HepG2 (cell line): ENCODE measurements around the gene PLOD3. TPM values are rescaled to one million over a fixed set of nuclear protein-coding genes. Genes with fewer than 3 reads are reported as not detected.

Experiments
- ARHGAP35 ChIP-seq: sonication (generic); formaldehyde crosslinking; IDR thresholded peaks from 2 replicates; pipeline ENCODE4 v1.9.0; 2022; ENCODE audit warnings: mild to moderate bottlenecking, inconsistent platforms, moderate library complexity, missing genetic modification reagents, borderline replicate concordance
- DMTF1 ChIP-seq: sonication (generic); formaldehyde crosslinking; IDR thresholded peaks from 2 replicates; pipeline ENCODE4 v1.4.0; 2020; ENCODE audit warnings: mild to moderate bottlenecking, missing genetic modification reagents
- FOXA3 ChIP-seq: IDR thresholded peaks from 2 replicates; pipeline ENCODE4 v1.6.1; 2016; ENCODE audit warnings: missing genetic modification reagents, missing compliant biosample characterization
- JARID2 ChIP-seq: sonication (generic); formaldehyde crosslinking; IDR thresholded peaks from 2 replicates; pipeline ENCODE4 v1.8.1; 2023; ENCODE audit warnings: missing genetic modification reagents, inconsistent platforms; ENCODE audit not compliant: insufficient replicate concordance
- KIAA2018 ChIP-seq: sonication (generic); formaldehyde crosslinking; IDR thresholded peaks from 2 replicates; pipeline ENCODE4 v1.5.0; 2020; ENCODE audit warnings: mild to moderate bottlenecking, missing genetic modification reagents, borderline replicate concordance
- RBAK ChIP-seq: sonication (generic); formaldehyde crosslinking; IDR thresholded peaks from 2 replicates; pipeline ENCODE4 v1.5.1; 2020; ENCODE audit warnings: mild to moderate bottlenecking, missing genetic modification reagents
- TEAD3 ChIP-seq: optimal IDR thresholded peaks from 2 replicates; pipeline ENCODE3; 2016; ENCODE audit warnings: borderline replicate concordance
- ZBTB7A ChIP-seq: sonication (generic); formaldehyde crosslinking; IDR thresholded peaks from 2 replicates; pipeline ENCODE4 v1.8.0; 2022; ENCODE audit warnings: mild to moderate bottlenecking, missing genetic modification reagents
- ZNF18 ChIP-seq: sonication (generic); formaldehyde crosslinking; IDR thresholded peaks from 2 replicates; pipeline ENCODE4 v1.8.0; 2022; ENCODE audit warnings: mild to moderate bottlenecking, missing genetic modification reagents; ENCODE audit not compliant: insufficient replicate concordance
- ZNF816 ChIP-seq: sonication (generic); formaldehyde crosslinking; IDR thresholded peaks from 2 replicates; pipeline ENCODE4 v1.8.0; 2022; ENCODE audit warnings: missing genetic modification reagents, mild to moderate bottlenecking, borderline replicate concordance
- ZXDC ChIP-seq: sonication (generic); formaldehyde crosslinking; IDR thresholded peaks from 2 replicates; pipeline ENCODE4 v1.5.0; 2020; ENCODE audit warnings: mild to moderate bottlenecking, missing genetic modification reagents
- polyA plus RNA-seq, 8 experiments: library from polyadenylated mRNA; depleted of rRNA in 3 of 8; stranded (reverse) in 7 of 8; unstranded in 1 of 8; fragments of >200 nt; fragmentation: Illumina TruSeq in 4 of 8; extraction: Trizol in 4 of 8; gene quantifications; 2 replicates each; pipeline versions ENCODE4 v1.2.1 to v1.2.3, GENCODE V29; 2011 to 2016; ENCODE audit warnings: low read depth in 4 of 8, missing spikeins in 1 of 8, mixed read lengths in 1 of 8; ENCODE audit not compliant: insufficient read depth in 1 of 8
- total RNA-seq, 5 experiments: library from RNA; depleted of rRNA; stranded (reverse); fragments of >200 nt; fragmentation: Illumina TruSeq; extraction: Trizol; gene quantifications; 2 replicates each; pipeline ENCODE4 v1.2.3, GENCODE V29; 2016; ENCODE audit warnings: low read depth in 1 of 5
- TF ChIP-seq, protein P1 (sequence below): IDR thresholded peaks from 2 replicates; pipeline ENCODE4 v1.6.1; 2016

The PLOD3 gene
- total and polyA plus RNA-seq, 2 of the 13 experiments (the other 11 are each of a cell fraction or from before 2014, with no cell fraction given) = 65.8 to 67.4 TPM

DNA sequence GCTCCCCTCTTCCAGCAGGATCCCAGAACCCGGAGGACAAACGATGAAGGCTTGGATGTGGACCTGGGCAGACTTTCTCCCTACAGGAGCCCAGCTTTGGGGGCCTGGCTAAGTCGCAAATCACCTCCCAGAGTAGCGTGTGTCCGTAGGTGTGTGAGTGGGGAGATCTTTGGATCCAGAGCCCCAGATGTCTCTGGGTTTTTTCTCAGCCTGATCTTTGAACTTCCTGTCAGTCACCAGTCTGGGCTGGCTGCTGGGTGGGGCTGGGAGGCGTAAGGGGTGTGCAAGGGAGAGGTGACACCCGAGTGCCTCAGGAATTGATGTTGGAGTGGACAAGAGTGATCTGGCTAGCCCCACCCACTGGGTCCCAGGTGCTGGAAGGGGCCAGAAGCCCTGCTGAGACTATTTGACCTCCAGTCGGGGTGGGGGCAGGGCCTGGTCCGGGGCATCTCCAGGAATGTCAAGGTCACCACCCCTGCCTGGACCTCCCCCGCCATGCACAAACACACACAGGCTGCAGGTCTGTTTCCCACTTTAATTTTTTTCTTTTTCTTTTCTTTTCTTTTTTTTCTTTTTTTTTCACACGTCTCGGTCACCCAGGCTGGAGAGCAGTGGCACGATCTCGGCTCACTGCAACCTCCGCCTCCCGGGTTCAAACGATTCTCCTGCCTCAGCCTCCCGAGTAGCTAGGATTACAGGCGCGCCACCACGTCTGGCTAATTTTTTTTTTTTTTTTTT lies 16.4 kb downstream of the PLOD3 start, which contains the start of gene MOGAT3 (continued):
- TF ChIP-seq ZXDC (CRISPR knock-in tag) = no peak
- TF ChIP-seq DMTF1 (CRISPR knock-in tag) = no peak
- TF ChIP-seq ZBTB7A = peak; percentile 24; the same call in 1 of the 2 replicates
- TF ChIP-seq, protein P1, sequence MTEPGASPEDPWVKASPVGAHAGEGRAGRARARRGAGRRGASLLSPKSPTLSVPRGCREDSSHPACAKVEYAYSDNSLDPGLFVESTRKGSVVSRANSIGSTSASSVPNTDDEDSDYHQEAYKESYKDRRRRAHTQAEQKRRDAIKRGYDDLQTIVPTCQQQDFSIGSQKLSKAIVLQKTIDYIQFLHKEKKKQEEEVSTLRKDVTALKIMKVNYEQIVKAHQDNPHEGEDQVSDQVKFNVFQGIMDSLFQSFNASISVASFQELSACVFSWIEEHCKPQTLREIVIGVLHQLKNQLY = peak; percentile 62
- no peak for TF ChIP-seq KIAA2018 (CRISPR knock-in tag)
- TF ChIP-seq FOXA3 = peak; percentile 75
- peak; percentile 88 for TF ChIP-seq ZNF816
- no peak for TF ChIP-seq JARID2
- TF ChIP-seq ZNF18 (CRISPR knock-in tag) = peak; percentile 68
- no peak for TF ChIP-seq ARHGAP35 (CRISPR knock-in tag)
- TF ChIP-seq RBAK = no peak
- TF ChIP-seq TEAD3 (CRISPR knock-in tag) = peak; percentile 99
